ENCODE data around the gene CHTOP. TPM values are rescaled to one million over a fixed set of nuclear protein-coding genes. Genes with fewer than 3 reads are reported as not detected.
"Not testable (repeated sequence)": the region's sequence is repeated elsewhere in the genome, so short reads cannot be mapped to it uniquely, and the experiment has no call there.

CHTOP gene
- total RNA-seq, 4 donors from 2014 or later, result 99.1 to 124 (median 105) TPM

DNA sequence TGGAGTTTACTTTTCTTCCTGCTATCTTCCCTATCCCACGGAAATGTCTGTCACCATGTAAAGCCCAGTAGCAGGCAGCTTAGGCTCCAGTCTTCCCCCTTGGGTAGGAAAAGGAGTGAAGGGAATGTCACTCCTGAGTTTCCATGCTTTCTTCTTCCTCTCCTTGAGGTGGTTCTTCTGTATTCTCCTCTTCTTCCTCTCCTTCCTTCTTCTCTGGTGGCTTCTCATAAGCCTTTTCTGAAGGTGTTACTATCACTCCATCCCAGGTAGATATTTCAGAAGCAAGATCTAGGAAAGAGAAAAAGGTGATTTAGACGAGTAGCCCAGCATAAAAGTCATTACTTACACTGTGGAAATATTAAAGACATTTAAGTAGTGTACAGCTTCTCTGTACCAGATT is 28.4 kb downstream of the CHTOP start:
- Histone ChIP-seq H3K4me1 (peaks cover 8 to 16% of the 10 kb centered on the region in 2 donors), H3K4me3 (replicated peaks in 1 of 3) (no peak overlapping the region), H3K9me3 (no peaks in the 10 kb centered on the region), H3K27me3 (no peaks in the 10 kb centered on the region), H3K27ac (no peak overlapping the region), H3K36me3 (peaks cover 65 to 68% of the 10 kb centered on the region in 2 donors)
- TF ChIP-seq POLR2A (IDR thresholded peaks at IDR 0.05), result no peak
- TF ChIP-seq, protein P1, sequence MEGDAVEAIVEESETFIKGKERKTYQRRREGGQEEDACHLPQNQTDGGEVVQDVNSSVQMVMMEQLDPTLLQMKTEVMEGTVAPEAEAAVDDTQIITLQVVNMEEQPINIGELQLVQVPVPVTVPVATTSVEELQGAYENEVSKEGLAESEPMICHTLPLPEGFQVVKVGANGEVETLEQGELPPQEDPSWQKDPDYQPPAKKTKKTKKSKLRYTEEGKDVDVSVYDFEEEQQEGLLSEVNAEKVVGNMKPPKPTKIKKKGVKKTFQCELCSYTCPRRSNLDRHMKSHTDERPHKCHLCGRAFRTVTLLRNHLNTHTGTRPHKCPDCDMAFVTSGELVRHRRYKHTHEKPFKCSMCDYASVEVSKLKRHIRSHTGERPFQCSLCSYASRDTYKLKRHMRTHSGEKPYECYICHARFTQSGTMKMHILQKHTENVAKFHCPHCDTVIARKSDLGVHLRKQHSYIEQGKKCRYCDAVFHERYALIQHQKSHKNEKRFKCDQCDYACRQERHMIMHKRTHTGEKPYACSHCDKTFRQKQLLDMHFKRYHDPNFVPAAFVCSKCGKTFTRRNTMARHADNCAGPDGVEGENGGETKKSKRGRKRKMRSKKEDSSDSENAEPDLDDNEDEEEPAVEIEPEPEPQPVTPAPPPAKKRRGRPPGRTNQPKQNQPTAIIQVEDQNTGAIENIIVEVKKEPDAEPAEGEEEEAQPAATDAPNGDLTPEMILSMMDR (IDR thresholded peaks at IDR 0.05), result no peak
- intact Hi-C loops (cut with DNase I), result loop anchor here (10.0 kb wide), 1 partner anchor 87 kb away; no protein-coding TSS in a partner anchor
- no peak for DNase-seq
- whole genome bisulfite sequencing, 2 donors, result 62 to 70% methylated on average over 2 of the region's 2 CpGs

DNA sequence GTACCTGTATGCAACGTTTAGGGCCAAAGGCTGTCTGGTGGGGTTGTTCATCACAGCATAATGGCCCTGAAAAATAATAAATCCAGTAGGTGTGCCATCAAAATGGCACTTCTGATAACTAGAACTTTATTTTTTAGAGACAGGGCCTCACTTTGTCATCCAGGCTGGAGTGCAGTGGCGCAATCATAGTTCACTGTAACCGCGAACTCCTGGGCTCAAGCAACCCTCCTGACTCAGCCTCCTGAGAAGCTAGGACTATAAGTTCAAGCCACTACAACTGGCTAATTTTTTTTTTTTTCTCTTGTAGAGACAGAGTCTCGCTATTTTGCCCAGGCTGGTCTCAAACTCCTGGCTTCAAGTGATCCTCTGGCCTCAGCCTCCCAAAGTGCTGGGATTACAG is 29.3 kb downstream of the CHTOP start:
- peaks cover 66 to 76% of the 10 kb centered on the region in 2 donors for H3K36me3 ChIP-seq
- TF ChIP-seq POLR2A (IDR thresholded peaks at IDR 0.05), result no peak
- TF ChIP-seq, protein P1 (IDR thresholded peaks at IDR 0.05), result no peak
- intact Hi-C loops (cut with DNase I), result loop anchor here (10.0 kb wide), 1 partner anchor 88 kb away; no protein-coding TSS in a partner anchor
- no peak for DNase-seq
- no peaks in the 10 kb centered on the region for H3K27me3 ChIP-seq
- no peaks in the 10 kb centered on the region for H3K9me3 ChIP-seq
- WGBS, 2 donors, result 91 to 93% methylated on average over 5 of the region's 5 CpGs
- no peak overlapping the region for H3K27ac ChIP-seq
- peaks cover 8 to 11% of the 10 kb centered on the region in 2 donors for H3K4me1 ChIP-seq
- no peak overlapping the region for H3K4me3 ChIP-seq (replicated peaks in 1 of 3)

- no peak for DNase-seq
- Histone ChIP-seq H3K27ac (no peak overlapping the region), H3K36me3 (peaks cover 57 to 64% of the 10 kb centered on the region in 2 donors), H3K4me3 (replicated peaks in 1 of 3) (no peak overlapping the region), H3K4me1 (peaks cover 8 to 12% of the 10 kb centered on the region in 2 donors), H3K27me3 (no peaks in the 10 kb centered on the region), H3K9me3 (no peaks in the 10 kb centered on the region)
- intact Hi-C loops (cut with DNase I), result loop anchor here (10.0 kb wide), 1 partner anchor 93 kb away; no protein-coding TSS in a partner anchor
- TF ChIP-seq POLR2A (IDR thresholded peaks at IDR 0.05), result no peak
- TF ChIP-seq, protein P1 (IDR thresholded peaks at IDR 0.05), result no peak
- WGBS, 2 donors, result 87 to 94% methylated on average over 4 of the region's 4 CpGs
Observed at GRCh38 chr1:153667439-153667838, 33.6 kb downstream of the CHTOP start.

DNA sequence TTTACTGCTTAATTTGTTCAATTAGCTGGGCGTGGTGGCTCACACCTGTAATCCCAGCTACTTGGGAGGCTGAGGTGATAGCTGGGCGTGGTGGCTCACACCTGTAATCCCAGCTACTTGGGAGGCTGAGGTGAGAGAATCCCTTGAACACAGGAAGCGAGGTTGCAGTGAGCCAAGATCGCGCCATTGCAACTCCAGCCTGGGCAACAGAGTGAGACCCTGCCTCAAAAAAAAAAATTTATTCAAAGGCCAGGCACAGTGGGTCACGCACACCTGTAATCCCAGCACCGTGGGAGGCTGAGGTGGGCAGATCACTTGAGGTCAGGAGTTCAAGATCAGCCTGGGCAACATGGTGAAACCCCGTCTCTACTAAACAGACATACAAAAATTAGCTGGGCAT is 34.8 kb downstream of the CHTOP start:
- intact Hi-C loops (cut with DNase I), result loop anchor here (10.0 kb wide), 1 partner anchor 94 kb away; no protein-coding TSS in a partner anchor
- Histone ChIP-seq H3K36me3 (peaks cover 45 to 51% of the 10 kb centered on the region in 2 donors), H3K4me1 (peaks cover 8 to 12% of the 10 kb centered on the region in 2 donors)
- 94 to 96% methylated on average over 8 of the region's 8 CpGs for WGBS, 2 donors
- DNase-seq; H3K4me3 ChIP-seq (replicated peaks in 1 of 3); H3K9me3 ChIP-seq; H3K27ac ChIP-seq; H3K27me3 ChIP-seq: not testable (repeated sequence)

DNA sequence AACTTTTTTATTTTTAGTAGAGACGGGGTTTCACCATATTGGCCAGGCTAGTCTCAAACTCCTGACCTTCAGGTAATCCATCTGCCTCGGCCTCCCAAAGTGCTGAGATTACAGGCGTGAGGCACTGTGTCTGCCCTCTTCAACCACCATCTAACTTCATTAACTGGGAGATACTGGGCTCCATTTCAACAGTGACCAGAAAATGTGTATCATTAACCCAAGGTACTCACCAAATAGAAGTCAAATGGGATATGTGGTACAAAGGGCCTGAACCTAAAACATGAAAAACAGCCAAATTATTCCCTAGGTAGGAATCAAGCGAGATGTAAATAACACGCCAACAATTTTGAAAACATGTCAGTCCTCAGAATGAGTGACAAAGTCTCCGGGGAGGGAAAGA is 35.7 kb downstream of the CHTOP start:
- peak overlapping the region in 1 of 3 donors; percentile 69 for H3K27ac ChIP-seq
- H3K4me3 ChIP-seq (replicated peaks in 1 of 3), result peak overlapping the region in 2 of 3 donors; percentile 72 to 95
- TF ChIP-seq, protein P1 (IDR thresholded peaks at IDR 0.05), result no peak
- no peak for TF ChIP-seq POLR2A (IDR thresholded peaks at IDR 0.05)
- H3K4me1 ChIP-seq, result peaks cover 8 to 12% of the 10 kb centered on the region in 2 donors
- intact Hi-C loops (cut with DNase I), result loop anchor here (10.0 kb wide), 2 partner anchors 95 to 315 kb away; partner anchors contain the start of gene RAB13
- WGBS, 2 donors, result 81 to 90% methylated on average over 6 of the region's 6 CpGs
- no peaks in the 10 kb centered on the region for H3K27me3 ChIP-seq
- DNase-seq, result no peak
- peaks cover 35 to 42% of the 10 kb centered on the region in 2 donors for H3K36me3 ChIP-seq
- no peaks in the 10 kb centered on the region for H3K9me3 ChIP-seq
